Dendritic cell treated with granulocyte-macrophage colony-stimulating factor and Interleukin-4, amounts not matched to agents 40 ng/mL and 50 ng/mL, for 4 days (primary cell): Measurements from ENCODE around the gene CALHM3.
"Not testable (repeated sequence)": the region's sequence is repeated elsewhere in the genome, so short reads cannot be mapped to it uniquely, and the experiment has no call there.

ENCODE experiments used
- H3K27ac Mint-ChIP-seq: one replicate; pipeline ENCODE4 v1.8.0; 2022; ENCODE audit warnings: mild to moderate bottlenecking, mixed read lengths
- H3K27me3 Mint-ChIP-seq: one replicate; pipeline ENCODE4 v1.8.0; 2022; ENCODE audit warnings: mild to moderate bottlenecking, mixed read lengths
- H3K36me3 Mint-ChIP-seq: one replicate; pipeline ENCODE4 v1.8.0; 2022; ENCODE audit warnings: low read depth, mixed read lengths
- H3K4me1 Mint-ChIP-seq: one replicate; pipeline ENCODE4 v1.8.0; 2022; ENCODE audit warnings: low read depth, mixed read lengths
- H3K4me3 Mint-ChIP-seq: one replicate; pipeline ENCODE4 v1.8.0; 2022; ENCODE audit warnings: mild to moderate bottlenecking, moderate library complexity, mixed read lengths
- H3K9me3 Mint-ChIP-seq: one replicate; pipeline ENCODE4 v1.8.0; 2022; ENCODE audit warnings: mixed read lengths
- intact Hi-C: fragments of 100-400 bp; cut with micrococcal nuclease; formaldehyde crosslinking; loops from one replicate; pipeline ENCODE4 v1.15.0; 2022

CALHM3 gene

GRCh38 chr10:103493916-103494877, 15.2 kb upstream of the CALHM3 start:
- intact Hi-C loops: no loop called here
- no peak overlapping the region for H3K27ac Mint-ChIP-seq
- H3K9me3 Mint-ChIP-seq: no peaks in the 10 kb centered on the region
- H3K4me3 Mint-ChIP-seq: peak overlapping the region; percentile 46
- peaks cover 12% of the 10 kb centered on the region for H3K4me1 Mint-ChIP-seq
- H3K36me3 Mint-ChIP-seq: no peaks in the 10 kb centered on the region
- peaks cover 70% of the 10 kb centered on the region for H3K27me3 Mint-ChIP-seq

GRCh38 chr10:103493362-103493915, 14.4 kb upstream of the CALHM3 start, which contains the start of gene NEURL1:
NEURL1 (plus strand) TSS chr10:103493705; CDS start chr10:103494388, 683 bp downstream.
- Mint-ChIP-seq H3K27me3 (peaks cover 68% of the 10 kb centered on the region), H3K9me3 (no peaks in the 10 kb centered on the region), H3K36me3 (no peaks in the 10 kb centered on the region), H3K4me3 (peak within 1 kb of the TSS; percentile 76), H3K4me1 (peaks cover 12% of the 10 kb centered on the region), H3K27ac (no peak within 1 kb of the TSS)
- intact Hi-C loops: no loop called here

GRCh38 chr10:103492655-103493261, 13.7 kb upstream of the CALHM3 start:
- Mint-ChIP-seq H3K9me3 (no peaks in the 10 kb centered on the region), H3K36me3 (no peaks in the 10 kb centered on the region), H3K27me3 (peaks cover 66% of the 10 kb centered on the region), H3K27ac (no peak overlapping the region), H3K4me1 (peaks cover 12% of the 10 kb centered on the region), H3K4me3 (no peak overlapping the region)
- intact Hi-C loops: no loop called here

GRCh38 chr10:103491729-103492364, 12.8 kb upstream of the CALHM3 start:
- Mint-ChIP-seq H3K27ac (no peak overlapping the region), H3K4me1 (peaks cover 12% of the 10 kb centered on the region), H3K27me3 (peaks cover 56% of the 10 kb centered on the region), H3K9me3 (no peaks in the 10 kb centered on the region), H3K36me3 (no peaks in the 10 kb centered on the region), H3K4me3 (no peak overlapping the region)
- intact Hi-C loops: no loop called here

- no peaks in the 10 kb centered on the region for H3K9me3 Mint-ChIP-seq
- H3K27ac Mint-ChIP-seq: no peak overlapping the region
- H3K4me1 Mint-ChIP-seq: peaks cover 13% of the 10 kb centered on the region
- H3K36me3 Mint-ChIP-seq: no peaks in the 10 kb centered on the region
- intact Hi-C loops: no loop called here
- no peak overlapping the region for H3K4me3 Mint-ChIP-seq
- peaks cover 56% of the 10 kb centered on the region for H3K27me3 Mint-ChIP-seq
These were observed 11.9 kb upstream of the CALHM3 start for GRCh38 chr10:103490986-103491314.

GRCh38 chr10:103487410-103487708, 8.3 kb upstream of the CALHM3 start:
- H3K27ac Mint-ChIP-seq: no peak overlapping the region
- H3K4me1 Mint-ChIP-seq: peaks cover 6% of the 10 kb centered on the region
- H3K9me3 Mint-ChIP-seq: no peaks in the 10 kb centered on the region
- H3K4me3 Mint-ChIP-seq: no peak overlapping the region
- H3K36me3 Mint-ChIP-seq: no peaks in the 10 kb centered on the region
- H3K27me3 Mint-ChIP-seq: peaks cover 26% of the 10 kb centered on the region
- intact Hi-C loops: no loop called here

GRCh38 chr10:103486635-103487409, 7.8 kb upstream of the CALHM3 start:
- H3K27ac Mint-ChIP-seq, H3K4me3 Mint-ChIP-seq, H3K4me1 Mint-ChIP-seq, H3K36me3 Mint-ChIP-seq, intact Hi-C loops, H3K9me3 Mint-ChIP-seq: not testable (repeated sequence)
- H3K27me3 Mint-ChIP-seq: peaks cover 20% of the 10 kb centered on the region

- Mint-ChIP-seq H3K9me3 (no peaks in the 10 kb centered on the region), H3K27me3 (peaks cover 3% of the 10 kb centered on the region), H3K4me3 (no peak overlapping the region), H3K4me1 (peaks cover 28% of the 10 kb centered on the region), H3K36me3 (no peaks in the 10 kb centered on the region), H3K27ac (no peak overlapping the region)
- intact Hi-C loops: loop anchor here (5.0 kb wide), 1 partner anchor 35 kb away; no protein-coding TSS in a partner anchor
These were observed 3.0 kb upstream of the CALHM3 start for GRCh38 chr10:103481974-103482531.

GRCh38 chr10:103480521-103480920, 1.5 kb upstream of the CALHM3 start:
- Mint-ChIP-seq H3K36me3 (no peaks in the 10 kb centered on the region), H3K27ac (no peak overlapping the region), H3K27me3 (no peaks in the 10 kb centered on the region), H3K9me3 (no peaks in the 10 kb centered on the region), H3K4me3 (no peak overlapping the region), H3K4me1 (peaks cover 29% of the 10 kb centered on the region)
- intact Hi-C loops: loop anchor here (5.0 kb wide), 1 partner anchor 33 kb away; no protein-coding TSS in a partner anchor

GRCh38 chr10:103478671-103479070, 369 bp downstream of the CALHM3 start:
- no peaks in the 10 kb centered on the region for H3K27me3 Mint-ChIP-seq
- no peaks in the 10 kb centered on the region for H3K9me3 Mint-ChIP-seq
- H3K4me1 Mint-ChIP-seq: peaks cover 28% of the 10 kb centered on the region
- intact Hi-C loops: no loop called here
- H3K27ac Mint-ChIP-seq: no peak overlapping the region
- no peaks in the 10 kb centered on the region for H3K36me3 Mint-ChIP-seq
- H3K4me3 Mint-ChIP-seq: no peak overlapping the region

GRCh38 chr10:103476046-103476768, 2.8 kb downstream of the CALHM3 start:
- Mint-ChIP-seq H3K27me3 (no peaks in the 10 kb centered on the region), H3K27ac (peak overlapping the region; percentile 41), H3K4me1 (peaks cover 45% of the 10 kb centered on the region), H3K4me3 (no peak overlapping the region), H3K36me3 (no peaks in the 10 kb centered on the region), H3K9me3 (no peaks in the 10 kb centered on the region)
- intact Hi-C loops: no loop called here

- Mint-ChIP-seq H3K9me3 (no peaks in the 10 kb centered on the region), H3K4me1 (peaks cover 47% of the 10 kb centered on the region), H3K27me3 (no peaks in the 10 kb centered on the region), H3K36me3 (no peaks in the 10 kb centered on the region), H3K27ac (no peak overlapping the region), H3K4me3 (no peak overlapping the region)
- intact Hi-C loops: no loop called here
These were observed 3.6 kb downstream of the CALHM3 start for GRCh38 chr10:103475437-103475836.

GRCh38 chr10:103474077-103474476, 5.0 kb downstream of the CALHM3 start:
- no peaks in the 10 kb centered on the region for H3K36me3 Mint-ChIP-seq
- intact Hi-C loops: no loop called here
- no peaks in the 10 kb centered on the region for H3K27me3 Mint-ChIP-seq
- H3K9me3 Mint-ChIP-seq: no peaks in the 10 kb centered on the region
- no peak overlapping the region for H3K27ac Mint-ChIP-seq
- no peak overlapping the region for H3K4me3 Mint-ChIP-seq
- peaks cover 49% of the 10 kb centered on the region for H3K4me1 Mint-ChIP-seq
